B cell (primary cell): ENCODE data around the gene KRAS.
A peak's percentile ranks its signal among the peaks of the same experiment; 100 is the strongest.

Experiments
- EZH2 ChIP-seq: IDR thresholded peaks from 2 replicates; pipeline ENCODE4 v1.6.1; 2012; ENCODE audit warnings: borderline replicate concordance, low read depth, mild to moderate bottlenecking, moderate library complexity, low read length; ENCODE audit not compliant: insufficient read depth, poor library complexity, severe bottlenecking
- TF ChIP-seq, protein P1 (sequence below): fragments of 200-600 bp; IDR thresholded peaks from one replicate; pipeline ENCODE4 v1.8.0; 2022; ENCODE audit warnings: antibody characterized with exemption, mild to moderate bottlenecking

DNA sequence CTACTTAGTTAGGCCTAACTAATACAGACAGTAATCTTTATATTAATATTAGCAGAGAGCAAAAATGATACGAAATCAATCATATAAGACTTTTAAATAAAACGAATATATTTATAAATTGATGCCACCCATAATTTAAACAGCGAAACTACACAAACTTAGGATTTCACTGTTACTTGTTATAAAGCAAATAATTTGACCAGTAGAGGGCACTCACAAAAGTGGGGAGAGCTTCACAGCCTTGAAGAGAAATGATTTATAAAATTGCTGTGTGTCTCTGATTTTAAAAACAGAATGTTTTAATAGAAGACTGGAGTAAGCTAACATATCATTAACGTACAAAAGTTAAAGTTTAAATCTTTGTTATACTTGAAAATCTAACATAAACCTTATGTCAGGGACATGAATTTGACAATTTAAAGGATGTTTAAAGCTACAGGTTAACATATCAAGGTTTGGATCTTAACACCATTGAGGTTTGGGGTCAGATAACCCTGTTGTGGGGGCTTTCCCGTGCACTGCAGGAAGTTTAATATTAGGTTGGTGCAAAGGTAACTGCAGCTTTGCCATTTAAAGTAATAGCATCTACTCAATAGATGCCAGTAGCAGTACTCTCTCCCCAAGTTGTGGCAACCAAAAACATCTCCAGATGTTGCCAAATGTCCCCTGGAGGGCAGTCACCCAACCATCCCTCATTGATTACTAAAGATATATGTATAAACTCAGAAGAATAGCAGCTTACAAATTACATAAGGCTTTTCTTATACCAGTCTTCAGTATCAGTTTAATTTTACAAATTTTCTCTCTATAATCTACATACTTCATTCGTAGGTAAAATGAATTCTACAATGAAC, 9.3 kb downstream of the KRAS start:
- TF ChIP-seq, protein P1, sequence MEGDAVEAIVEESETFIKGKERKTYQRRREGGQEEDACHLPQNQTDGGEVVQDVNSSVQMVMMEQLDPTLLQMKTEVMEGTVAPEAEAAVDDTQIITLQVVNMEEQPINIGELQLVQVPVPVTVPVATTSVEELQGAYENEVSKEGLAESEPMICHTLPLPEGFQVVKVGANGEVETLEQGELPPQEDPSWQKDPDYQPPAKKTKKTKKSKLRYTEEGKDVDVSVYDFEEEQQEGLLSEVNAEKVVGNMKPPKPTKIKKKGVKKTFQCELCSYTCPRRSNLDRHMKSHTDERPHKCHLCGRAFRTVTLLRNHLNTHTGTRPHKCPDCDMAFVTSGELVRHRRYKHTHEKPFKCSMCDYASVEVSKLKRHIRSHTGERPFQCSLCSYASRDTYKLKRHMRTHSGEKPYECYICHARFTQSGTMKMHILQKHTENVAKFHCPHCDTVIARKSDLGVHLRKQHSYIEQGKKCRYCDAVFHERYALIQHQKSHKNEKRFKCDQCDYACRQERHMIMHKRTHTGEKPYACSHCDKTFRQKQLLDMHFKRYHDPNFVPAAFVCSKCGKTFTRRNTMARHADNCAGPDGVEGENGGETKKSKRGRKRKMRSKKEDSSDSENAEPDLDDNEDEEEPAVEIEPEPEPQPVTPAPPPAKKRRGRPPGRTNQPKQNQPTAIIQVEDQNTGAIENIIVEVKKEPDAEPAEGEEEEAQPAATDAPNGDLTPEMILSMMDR, result peak; percentile 89
- no peak for TF ChIP-seq EZH2
